ENCODE measurements around the gene MARK1. TPM values are rescaled to one million over a fixed set of nuclear protein-coding genes. Genes with fewer than 3 reads are reported as not detected.
"Not testable (repeated sequence)": the region's sequence is repeated elsewhere in the genome, so short reads cannot be mapped to it uniquely, and the experiment has no call there.

The MARK1 gene
- total RNA-seq, 1 donor from 2014 or later = 5.3 TPM

- peak; percentile 15 for DNase-seq (ENCODE audit: low spot score)
Observed at GRCh38 chr1:220528679-220529501, 954 bp downstream of the MARK1 start.

- no peak for DNase-seq (ENCODE audit: low spot score)
Observed at GRCh38 chr1:220529521-220530020, 1.6 kb downstream of the MARK1 start.

DNA sequence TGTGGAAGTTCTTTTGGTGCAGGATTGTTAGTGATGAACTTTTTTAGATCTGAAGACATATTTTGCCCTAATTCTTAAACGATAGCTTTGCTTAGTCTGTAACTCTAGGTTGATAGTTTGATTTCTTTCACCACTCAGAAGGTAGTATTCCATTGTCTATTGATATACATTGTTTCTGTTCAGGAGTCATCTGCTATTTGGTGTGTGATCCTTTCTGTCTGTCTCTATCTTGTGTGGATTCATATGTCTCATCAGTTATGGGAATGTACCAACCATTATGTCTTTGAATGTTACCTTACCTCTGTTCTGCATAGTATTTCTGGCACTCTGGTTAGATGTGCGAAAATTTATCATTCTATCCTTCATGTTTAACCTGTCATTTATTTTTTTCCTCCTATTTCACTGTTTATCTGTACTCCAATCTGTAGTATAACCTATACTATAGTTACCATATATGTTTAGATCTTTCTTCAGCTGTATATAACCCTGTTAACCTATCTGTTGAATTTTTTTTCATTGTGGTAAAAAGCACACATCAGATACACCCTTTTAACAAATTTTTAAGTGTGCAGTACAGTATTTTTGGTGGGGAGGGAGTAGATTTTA is 5.7 kb downstream of the MARK1 start:
- DNase-seq (ENCODE audit: low spot score) = no peak

- no peak for DNase-seq (ENCODE audit: low spot score)
Observed at GRCh38 chr1:220544901-220545303, 17.0 kb downstream of the MARK1 start.

DNA sequence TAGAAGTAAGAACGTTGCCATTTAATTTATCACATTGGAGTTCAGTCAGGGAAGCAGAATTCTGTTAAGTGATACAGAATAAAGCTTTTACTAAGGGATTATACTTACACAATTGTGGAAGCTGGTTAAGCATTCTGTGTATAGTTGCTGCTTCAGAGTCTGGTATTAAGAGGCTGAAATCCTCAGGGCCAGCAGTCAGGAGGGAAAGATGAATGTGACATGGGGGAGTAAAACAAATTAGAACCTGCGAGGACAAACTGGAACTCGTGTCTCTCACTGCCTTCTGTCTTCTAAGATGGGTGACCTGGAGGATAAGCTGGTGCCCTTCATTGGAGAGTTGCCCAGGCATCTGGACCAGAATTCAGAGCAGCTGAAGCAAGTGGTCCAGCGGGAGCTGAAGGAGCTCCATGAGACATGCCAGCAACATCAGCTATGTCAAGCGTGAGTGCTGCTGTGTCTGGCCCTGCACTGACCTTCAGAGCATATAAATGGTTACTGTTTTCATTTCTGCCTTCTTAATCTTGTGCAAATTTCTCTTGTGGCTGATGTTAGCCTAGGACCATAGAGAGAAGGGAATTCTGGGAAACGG is 23.0 kb downstream of the MARK1 start:
- no peak for DNase-seq (ENCODE audit: low spot score)

- no peak for DNase-seq (ENCODE audit: low spot score)
Observed at GRCh38 chr1:220551718-220552117, 23.8 kb downstream of the MARK1 start.

- DNase-seq (ENCODE audit: low spot score) = no peak
Observed at GRCh38 chr1:220552672-220553260, 24.8 kb downstream of the MARK1 start.

DNA sequence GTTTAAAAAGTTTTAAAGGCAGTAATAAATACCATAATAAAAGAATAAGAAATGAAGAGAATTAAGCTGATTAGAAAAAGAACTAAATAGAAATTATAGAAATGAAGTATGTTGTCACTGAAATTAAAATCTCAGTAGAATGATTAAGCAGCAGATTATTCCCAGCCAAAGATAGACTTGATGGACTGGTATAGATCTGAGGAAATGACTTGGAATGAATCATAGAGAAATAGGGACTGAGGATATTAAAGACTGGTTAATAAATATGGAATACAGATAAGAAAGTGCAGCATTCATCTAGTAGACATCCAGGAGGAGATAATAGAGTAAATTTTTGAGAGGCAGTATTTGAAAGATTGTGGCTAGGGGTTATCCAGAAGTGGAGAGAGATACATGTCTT is 28.7 kb downstream of the MARK1 start:
- no peak for DNase-seq (ENCODE audit: low spot score)

GRCh38 chr1:220563564-220563963 is 35.6 kb downstream of the MARK1 start:
- DNase-seq (ENCODE audit: low spot score) = no peak

DNA sequence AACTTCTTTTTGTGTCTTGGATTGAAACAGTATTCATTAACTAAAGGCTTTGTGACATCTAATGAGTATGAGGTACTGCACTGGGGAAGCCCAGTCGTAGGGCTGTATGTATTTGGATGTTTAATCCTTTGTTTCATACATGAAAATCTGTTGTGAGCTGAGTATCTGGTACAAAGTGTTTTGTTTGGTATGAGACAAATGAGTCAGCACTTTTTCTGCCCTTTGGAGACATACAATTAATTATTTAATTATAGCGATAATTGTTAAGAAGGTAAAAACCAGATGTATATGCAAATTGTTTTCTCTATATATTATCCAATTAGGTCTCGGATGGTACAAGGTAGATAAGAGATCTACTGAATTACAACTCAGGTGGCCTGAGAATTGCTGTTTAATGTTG is 36.3 kb downstream of the MARK1 start:
- DNase-seq (ENCODE audit: low spot score) = no peak

- no peak for DNase-seq (ENCODE audit: low spot score)
Observed at GRCh38 chr1:220565670-220566069, 37.7 kb downstream of the MARK1 start.

DNA sequence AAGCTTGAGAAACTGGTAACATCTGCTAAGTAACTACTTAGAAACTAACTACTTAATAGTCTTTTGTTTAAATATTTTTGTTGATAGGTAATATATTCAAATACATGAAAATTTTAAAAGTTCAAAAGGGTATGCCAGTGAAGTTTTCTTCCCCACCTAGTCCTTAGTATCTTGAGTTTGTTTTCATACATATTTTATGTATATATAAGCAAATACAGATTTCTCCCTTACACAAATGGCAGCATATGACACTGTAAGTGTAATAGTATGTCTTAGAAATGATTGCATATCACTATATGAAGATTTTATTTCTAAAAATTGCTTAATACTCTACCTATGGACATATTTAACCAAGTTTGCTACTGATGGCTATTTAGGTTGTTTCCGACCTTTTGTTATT is 38.9 kb downstream of the MARK1 start:
- DNase-seq (ENCODE audit: low spot score) = no peak

GRCh38 chr1:220572416-220572815 is 44.5 kb downstream of the MARK1 start:
- DNase-seq (ENCODE audit: low spot score) = no peak

DNA sequence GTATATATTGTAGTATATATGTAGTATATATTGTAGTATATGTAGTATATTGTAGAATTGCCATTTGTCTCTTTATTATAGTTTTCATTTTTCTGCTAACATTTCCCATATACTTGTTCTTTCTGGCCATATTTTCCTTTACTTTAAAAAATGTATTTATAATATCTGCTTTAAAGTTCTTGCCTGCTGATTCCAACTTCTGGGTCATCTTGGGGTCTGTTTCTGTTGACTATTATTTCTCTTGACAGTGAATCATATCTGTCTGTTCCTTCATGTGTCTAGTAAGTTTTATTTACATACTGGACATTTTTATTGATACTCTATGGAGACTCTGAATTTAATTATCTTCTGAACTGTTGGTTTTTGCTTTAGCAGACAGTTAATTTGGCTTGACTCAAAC is 45.9 kb downstream of the MARK1 start:
- no peak for DNase-seq (ENCODE audit: low spot score)

DNA sequence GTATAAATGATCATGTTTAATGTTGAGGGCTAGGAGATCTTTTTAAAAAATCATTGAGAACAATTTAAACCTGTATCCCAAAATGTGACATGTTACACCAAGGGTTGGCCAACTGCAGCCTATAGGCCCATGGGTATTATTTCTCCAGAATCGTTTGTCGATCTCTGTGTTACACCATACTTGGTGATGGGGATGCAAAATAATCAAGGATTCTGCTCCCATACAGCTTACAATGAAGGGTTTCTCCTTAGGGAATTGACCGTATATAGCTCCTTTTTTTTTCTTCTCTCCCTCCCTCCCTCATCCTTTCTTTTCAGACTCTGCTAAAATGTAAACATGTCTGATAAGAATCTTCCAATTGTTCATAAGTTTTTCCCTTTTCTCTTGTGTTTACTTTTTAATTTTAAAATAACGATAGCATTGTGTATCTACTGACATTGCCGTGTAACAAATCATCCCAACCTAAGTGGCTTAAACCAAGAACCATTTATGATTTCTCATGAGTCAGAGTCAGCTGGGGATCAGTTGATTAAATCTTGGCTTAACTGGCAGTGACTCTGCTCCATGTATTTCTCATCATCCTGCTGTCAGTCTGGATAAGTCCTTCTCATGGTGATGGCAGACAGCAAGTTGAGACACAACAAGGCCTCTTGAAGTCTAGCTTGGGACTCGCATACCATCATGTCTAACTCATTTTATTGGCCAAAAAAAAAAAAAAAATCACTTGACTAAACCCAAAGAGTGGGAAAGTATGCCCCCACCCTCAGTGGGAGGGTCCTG is 48.0 kb downstream of the MARK1 start:
- DNase-seq (ENCODE audit: low spot score) = no peak

GRCh38 chr1:220577926-220578325 is 50.0 kb downstream of the MARK1 start:
- DNase-seq (ENCODE audit: low spot score) = no peak

- no peak for DNase-seq (ENCODE audit: low spot score)
Observed at GRCh38 chr1:220579317-220579716, 51.4 kb downstream of the MARK1 start.

- no peak for DNase-seq (ENCODE audit: low spot score)
Observed at GRCh38 chr1:220592714-220593113, 64.8 kb downstream of the MARK1 start.

- DNase-seq (ENCODE audit: low spot score) = no peak
Observed at GRCh38 chr1:220594356-220594755, 66.4 kb downstream of the MARK1 start.

DNA sequence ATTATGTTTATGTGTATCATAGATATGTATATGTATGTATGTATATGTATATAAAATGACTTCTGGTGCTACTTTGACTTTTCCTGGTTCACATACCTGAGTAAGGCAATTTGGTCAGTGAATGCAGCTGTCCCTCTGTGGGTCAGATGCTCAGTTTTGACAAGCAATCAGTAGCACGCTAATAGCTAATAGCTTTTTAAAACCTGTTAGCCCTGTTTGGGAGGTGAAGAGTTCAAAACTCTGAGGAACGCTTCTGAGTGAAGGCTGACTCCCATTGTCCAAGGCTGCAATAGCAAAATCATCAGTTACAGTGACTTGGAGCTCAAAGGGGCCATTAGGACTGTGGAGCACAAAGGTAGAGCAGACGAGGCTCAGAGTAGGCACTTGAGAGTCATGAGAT is 67.2 kb downstream of the MARK1 start:
- no peak for DNase-seq (ENCODE audit: low spot score)

DNA sequence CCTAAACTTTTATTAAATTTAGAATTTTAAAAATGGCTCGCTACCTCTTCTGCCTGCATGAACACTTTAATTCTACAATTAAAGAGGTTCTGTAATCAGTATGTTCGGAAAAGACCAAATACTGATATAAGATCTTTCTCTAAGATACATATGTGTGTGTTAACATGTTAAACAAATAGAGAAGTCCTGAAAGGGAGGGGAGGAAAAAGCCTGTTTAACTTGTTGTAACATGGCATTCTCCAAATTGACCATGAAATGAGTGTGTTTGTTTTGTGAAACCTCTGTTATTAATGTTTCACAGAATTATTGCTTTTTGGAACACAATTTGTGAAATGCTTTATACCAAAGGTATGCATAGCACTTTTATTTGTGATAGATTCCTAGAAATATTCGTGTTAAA is 77.0 kb downstream of the MARK1 start:
- DNase-seq (ENCODE audit: low spot score) = no peak

GRCh38 chr1:220605651-220606050 is 77.7 kb downstream of the MARK1 start:
- not testable (repeated sequence) for DNase-seq (ENCODE audit: low spot score)

Measured in umbilical cord (tissue), 2 donors.